Hepatocyte (in vitro differentiated cells): Measurements from ENCODE around the gene CMTM5. TPM values are rescaled to one million over a fixed set of nuclear protein-coding genes. Genes with fewer than 3 reads are reported as not detected.

Experiments
- DNase-seq: peaks from one replicate; pipeline ENCODE4 v3.0.0-alpha.2; 2016; ENCODE audit warnings: low spot score
- H2AFZ ChIP-seq: fragments of 200-600 bp; sonication (generic); 2 replicates; pipeline ENCODE4 v1.6.0; 2016; ENCODE audit warnings: antibody characterized with exemption, mild to moderate bottlenecking
- H3K27ac ChIP-seq: fragments of 200-600 bp; sonication (generic); 2 replicates; pipeline ENCODE4 v1.5.1; 2016; ENCODE audit warnings: mild to moderate bottlenecking
- H3K27me3 ChIP-seq: fragments of 200-600 bp; sonication (generic); 2 replicates; pipeline ENCODE4 v1.6.1; 2016
- H3K36me3 ChIP-seq: fragments of 200-600 bp; sonication (generic); replicated peaks from 2 replicates; pipeline ENCODE4 v1.5.1; 2016; ENCODE audit warnings: low read depth; ENCODE audit not compliant: insufficient read depth
- H3K4me1 ChIP-seq: fragments of 200-600 bp; sonication (generic); 2 replicates; pipeline ENCODE4 v1.5.1; 2016; ENCODE audit warnings: mild to moderate bottlenecking, moderate library complexity; ENCODE audit not compliant: insufficient read depth
- H3K4me2 ChIP-seq: fragments of 200-600 bp; sonication (generic); 2 replicates; pipeline ENCODE4 v1.6.0; 2016
- H3K4me3 ChIP-seq: fragments of 200-600 bp; sonication (generic); 2 replicates; pipeline ENCODE4 v1.5.1; 2016; ENCODE audit warnings: mild to moderate bottlenecking
- H3K79me2 ChIP-seq: fragments of 200-600 bp; sonication (generic); 2 replicates; pipeline ENCODE4 v1.6.0; 2017; ENCODE audit warnings: mild to moderate bottlenecking
- H3K9me2 ChIP-seq: fragments of 200-600 bp; sonication (generic); replicated peaks from 2 replicates; pipeline ENCODE4 v1.6.0; 2017; ENCODE audit warnings: mild to moderate bottlenecking; ENCODE audit not compliant: insufficient read depth
- H3K9me3 ChIP-seq: fragments of 200-600 bp; sonication (generic); 2 replicates; pipeline ENCODE4 v1.5.1; 2016; ENCODE audit warnings: low read depth, mild to moderate bottlenecking
- H4K20me1 ChIP-seq: fragments of 200-600 bp; sonication (generic); 2 replicates; pipeline ENCODE4 v1.6.0; 2016; ENCODE audit warnings: mild to moderate bottlenecking; ENCODE audit not compliant: insufficient read depth, poor library complexity, severe bottlenecking
- EZH2 ChIP-seq: fragments of 200-600 bp; sonication (generic); IDR thresholded peaks from 2 replicates; pipeline ENCODE4 v1.6.1; 2016; ENCODE audit warnings: antibody characterized with exemption, mild to moderate bottlenecking, borderline replicate concordance
- EZH2phosphoT487 ChIP-seq: fragments of 200-600 bp; sonication (generic); IDR thresholded peaks from one replicate; pipeline ENCODE4 v1.6.1; 2018; ENCODE audit warnings: antibody characterized with exemption, mild to moderate bottlenecking, low read depth, moderate library complexity; ENCODE audit not compliant: unreplicated experiment, severe bottlenecking
- WGBS: methylation state at CpG from one replicate; pipeline ENCODE4 v1.1.6; 2016; ENCODE audit warnings: low lambda C conversion rate; ENCODE audit errors: missing lambda C conversion rate; 5-methylcytosine and 5-hydroxymethylcytosine counted together
- polyA plus RNA-seq: library from polyadenylated mRNA; unstranded; fragments of >200 nt; fragmentation: Nextera tagmentation; extraction: Ambion mirVana; gene quantifications from 2 replicates; pipeline ENCODE4 v1.2.1, GENCODE V29; 2016
- total RNA-seq: library from RNA; depleted of rRNA; stranded (reverse); fragments of >200 nt; gene quantifications from 2 replicates; pipeline ENCODE4 v1.2.3, GENCODE V29; 2014
- TF ChIP-seq, protein P1 (sequence below): fragments of 200-600 bp; sonication (generic); IDR thresholded peaks from 2 replicates; pipeline ENCODE4 v1.5.1; 2016; ENCODE audit warnings: antibody characterized with exemption, mild to moderate bottlenecking; ENCODE audit not compliant: poor library complexity

CMTM5 gene, protein sequence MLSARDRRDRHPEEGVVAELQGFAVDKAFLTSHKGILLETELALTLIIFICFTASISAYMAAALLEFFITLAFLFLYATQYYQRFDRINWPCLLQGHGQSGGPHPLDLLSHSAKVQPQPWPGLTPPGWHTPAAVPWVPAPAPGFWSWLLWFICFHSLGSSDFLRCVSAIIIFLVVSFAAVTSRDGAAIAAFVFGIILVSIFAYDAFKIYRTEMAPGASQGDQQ
- total RNA-seq (not detected in 2 replicates), polyA plus RNA-seq (0.23 and 0.28 TPM in 2 replicates)

DNA sequence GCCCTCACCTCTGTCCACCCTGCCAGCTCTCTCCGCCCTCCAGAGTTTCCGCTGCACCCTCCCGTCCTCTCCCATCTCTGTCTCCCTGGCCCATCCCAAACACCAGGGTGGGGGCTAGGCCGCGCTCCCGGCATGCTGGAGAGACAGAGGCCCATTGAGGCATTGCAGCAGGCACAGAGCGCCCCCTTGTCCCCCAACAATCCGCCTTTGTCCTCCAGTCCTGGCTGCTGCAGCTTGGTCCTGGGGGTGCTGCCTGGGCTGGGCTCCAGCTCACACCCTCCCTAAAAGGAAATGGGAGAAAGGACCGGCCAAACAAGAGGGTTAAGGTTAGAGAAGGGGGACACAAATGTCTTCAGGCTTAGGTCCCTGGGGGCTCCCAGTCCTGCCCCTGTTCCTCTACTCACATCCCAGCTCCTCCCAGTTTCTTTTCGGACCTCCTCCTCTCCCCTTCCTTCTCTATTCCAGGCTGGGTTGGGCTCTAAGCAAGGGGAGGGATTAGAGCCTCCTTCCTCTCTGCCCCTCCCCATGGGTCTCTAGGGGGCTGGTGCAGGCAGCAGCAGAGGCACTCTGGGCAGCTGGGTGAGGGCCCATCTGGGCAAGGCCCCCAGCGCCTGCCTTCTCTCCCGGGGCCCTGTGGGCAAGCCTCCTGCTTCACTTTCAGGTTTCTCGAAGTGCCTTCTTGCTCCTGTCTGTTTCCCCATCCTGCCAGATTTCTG lies at the start of gene CMTM5:
TSS of gene CMTM5 (plus strand) at position 565 of the 716 bp plus-strand sequence. CDS start 206 bp downstream, outside the sequence.
- TF ChIP-seq, protein P1, sequence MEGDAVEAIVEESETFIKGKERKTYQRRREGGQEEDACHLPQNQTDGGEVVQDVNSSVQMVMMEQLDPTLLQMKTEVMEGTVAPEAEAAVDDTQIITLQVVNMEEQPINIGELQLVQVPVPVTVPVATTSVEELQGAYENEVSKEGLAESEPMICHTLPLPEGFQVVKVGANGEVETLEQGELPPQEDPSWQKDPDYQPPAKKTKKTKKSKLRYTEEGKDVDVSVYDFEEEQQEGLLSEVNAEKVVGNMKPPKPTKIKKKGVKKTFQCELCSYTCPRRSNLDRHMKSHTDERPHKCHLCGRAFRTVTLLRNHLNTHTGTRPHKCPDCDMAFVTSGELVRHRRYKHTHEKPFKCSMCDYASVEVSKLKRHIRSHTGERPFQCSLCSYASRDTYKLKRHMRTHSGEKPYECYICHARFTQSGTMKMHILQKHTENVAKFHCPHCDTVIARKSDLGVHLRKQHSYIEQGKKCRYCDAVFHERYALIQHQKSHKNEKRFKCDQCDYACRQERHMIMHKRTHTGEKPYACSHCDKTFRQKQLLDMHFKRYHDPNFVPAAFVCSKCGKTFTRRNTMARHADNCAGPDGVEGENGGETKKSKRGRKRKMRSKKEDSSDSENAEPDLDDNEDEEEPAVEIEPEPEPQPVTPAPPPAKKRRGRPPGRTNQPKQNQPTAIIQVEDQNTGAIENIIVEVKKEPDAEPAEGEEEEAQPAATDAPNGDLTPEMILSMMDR = no peak
- no peak for TF ChIP-seq EZH2
- no peaks in the 10 kb centered on the region for H3K9me2 ChIP-seq
- H3K9me3 ChIP-seq = no peaks in the 10 kb centered on the region
- no peak within 1 kb of the TSS for H3K4me3 ChIP-seq
- DNase-seq = no peak
- H2AFZ ChIP-seq = no peak within 1 kb of the TSS
- H3K27me3 ChIP-seq = no peaks in the 10 kb centered on the region
- no peaks in the 10 kb centered on the region for H3K36me3 ChIP-seq
- WGBS = 64% methylated on average over 13 of the region's 13 CpGs
- H3K4me1 ChIP-seq = no peaks in the 10 kb centered on the region
- H3K79me2 ChIP-seq = no peaks in the 10 kb centered on the region
- H3K27ac ChIP-seq = no peak within 1 kb of the TSS
- H4K20me1 ChIP-seq = no peaks in the 10 kb centered on the region
- no peak within 1 kb of the TSS for H3K4me2 ChIP-seq

DNA sequence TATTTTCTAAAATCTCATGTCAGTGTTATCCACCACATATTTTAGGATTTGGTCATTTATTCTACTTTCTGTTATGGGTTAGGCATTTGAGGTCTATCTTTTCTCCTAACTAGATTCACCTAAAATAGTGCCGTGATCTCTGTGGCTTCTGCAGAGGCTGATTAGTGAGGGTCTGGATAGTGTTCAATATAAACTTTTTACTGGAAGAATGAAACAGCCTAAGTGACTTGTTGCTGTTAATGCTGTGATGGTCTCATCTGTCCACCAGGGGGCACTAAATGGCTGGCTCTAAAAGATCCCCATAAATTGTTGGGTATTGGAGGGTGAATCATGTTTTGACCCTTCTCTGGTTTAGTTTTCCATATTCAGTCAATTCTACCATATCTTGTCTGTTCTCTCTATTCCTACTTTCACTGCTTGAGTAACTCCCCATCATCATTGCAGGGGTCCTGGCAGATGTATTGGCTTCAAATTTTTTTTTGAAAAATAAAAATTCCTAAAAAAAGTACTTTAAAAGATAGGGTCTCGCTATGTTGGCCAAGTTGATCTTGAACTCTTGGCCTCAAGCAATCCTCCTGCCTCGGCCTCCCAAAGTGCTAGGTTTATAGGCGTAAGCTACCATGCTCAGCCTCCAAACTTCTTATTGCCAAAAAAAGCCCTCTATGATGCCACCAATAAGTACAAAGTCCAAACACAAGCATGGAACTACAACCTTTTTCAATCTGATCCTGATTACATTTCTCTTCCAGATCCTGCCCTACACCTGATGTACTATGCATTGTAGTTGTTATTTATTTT lies 48.7 kb upstream of the CMTM5 start:
- Histone ChIP-seq H3K27me3 (no peaks in the 10 kb centered on the region), H3K4me1 (peaks cover 2% of the 10 kb centered on the region), H3K36me3 (no peaks in the 10 kb centered on the region), H3K4me3 (no peak overlapping the region), H4K20me1 (peaks cover 4% of the 10 kb centered on the region), H3K27ac (no peak overlapping the region), H3K9me3 (no peaks in the 10 kb centered on the region), H3K79me2 (peaks cover 11% of the 10 kb centered on the region), H3K9me2 (no peaks in the 10 kb centered on the region), H3K4me2 (no peak overlapping the region), H2AFZ (no peak overlapping the region)
- peak; percentile 85 for DNase-seq
- WGBS = 56% methylated on average over 4 of the region's 4 CpGs
- TF ChIP-seq, protein P1 = peak; percentile 86
- TF ChIP-seq EZH2 = no peak

DNA sequence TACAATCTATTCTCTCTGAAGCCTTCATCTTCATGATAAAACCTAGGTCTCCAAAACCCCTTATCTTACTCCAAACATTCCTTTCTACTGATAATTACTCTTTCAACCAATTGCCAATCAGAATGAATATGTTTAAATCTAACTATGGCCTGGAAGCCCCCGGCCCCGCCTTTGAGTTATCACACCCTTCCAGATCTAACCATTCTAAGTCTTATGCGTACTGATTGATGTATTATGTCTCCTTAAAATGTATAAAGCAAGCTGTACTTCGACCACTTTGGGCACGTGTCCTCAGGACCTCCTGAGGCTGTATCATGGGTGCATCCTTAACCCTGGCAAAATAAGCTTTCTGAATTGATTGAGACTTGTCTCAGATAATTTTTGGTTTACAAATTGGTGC lies 41.2 kb upstream of the CMTM5 start:
- Histone ChIP-seq H3K4me2 (no peak overlapping the region), H3K9me2 (no peaks in the 10 kb centered on the region), H3K27ac (no peak overlapping the region), H3K4me3 (no peak overlapping the region), H3K4me1 (no peaks in the 10 kb centered on the region), H3K9me3 (no peaks in the 10 kb centered on the region), H4K20me1 (no peaks in the 10 kb centered on the region), H3K79me2 (no peaks in the 10 kb centered on the region), H2AFZ (no peak overlapping the region), H3K27me3 (no peaks in the 10 kb centered on the region), H3K36me3 (no peaks in the 10 kb centered on the region)
- TF ChIP-seq, protein P1 = no peak
- TF ChIP-seq EZH2phosphoT487 = no peak
- no peak for TF ChIP-seq EZH2
- 80% methylated on average over 5 of the region's 5 CpGs for WGBS
- no peak for DNase-seq
